ENCODE data around the gene MB. TPM values are rescaled to one million over a fixed set of nuclear protein-coding genes. Genes with fewer than 3 reads are reported as not detected.

MB gene
- polyA plus RNA-seq, 3 donors: not detected

DNA sequence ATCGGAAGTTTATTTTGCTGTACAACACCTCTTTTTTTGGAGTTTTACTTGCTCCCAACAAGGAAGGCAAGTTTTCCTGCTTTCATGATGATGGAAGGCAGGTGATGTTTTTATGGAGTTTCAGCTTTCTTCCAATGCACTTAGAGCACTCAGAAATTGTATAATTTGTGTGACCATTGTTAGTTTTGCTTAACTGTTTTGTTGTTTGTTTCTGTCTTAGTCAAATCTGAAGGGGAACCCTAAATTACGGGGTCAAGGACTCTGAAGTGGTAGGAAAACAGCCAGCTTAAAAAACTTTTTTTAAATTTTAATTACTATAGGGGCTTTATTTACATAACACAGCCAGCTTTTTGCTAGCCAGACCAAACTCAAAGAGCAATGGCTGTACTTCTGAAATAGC lies 45.8 kb upstream of the MB start:
- Histone ChIP-seq H3K27ac (ENCODE audit: low read depth in 1 of 2, low read length in 2 of 2) (peak overlapping the region in 1 of 2 donors; percentile 88), H3K4me1 (ENCODE audit: control insufficient read depth in 1 of 2, insufficient read depth in 2 of 2, low read length in 2 of 2) (peaks cover 32 to 42% of the 10 kb centered on the region in 2 donors), H3K9me3 (replicated peaks in 1 of 2; ENCODE audit: control insufficient read depth in 1 of 2, insufficient read depth in 1 of 2, low read length in 2 of 2) (peaks cover 5 to 8% of the 10 kb centered on the region in 2 donors), H3K36me3 (replicated peaks in 1 of 2; ENCODE audit: control insufficient read depth in 1 of 2, insufficient read depth in 2 of 2, low read length in 2 of 2) (peaks cover 26 to 57% of the 10 kb centered on the region in 2 donors), H3K27me3 (ENCODE audit: control insufficient read depth in 2 of 2, insufficient read depth in 2 of 2, low read length in 2 of 2) (no peaks in the 10 kb centered on the region), H3K4me3 (replicated peaks in 1 of 3; ENCODE audit: low read depth in 2 of 3, low read length in 3 of 3) (peak overlapping the region in 1 of 3 experiments; percentile 59), H4K20me1 (ENCODE audit: insufficient read depth, low read length) (no peaks in the 10 kb centered on the region), H2AFZ (ENCODE audit: insufficient read depth, low read depth, low read length, poor library complexity, severe bottlenecking) (no peak overlapping the region), H3K79me2 (ENCODE audit: insufficient read depth, low read length) (peaks cover 34% of the 10 kb centered on the region), H3K9ac (ENCODE audit: insufficient read depth, low read length, poor library complexity, severe bottlenecking) (no peak overlapping the region), H3K4me2 (replicated peaks; ENCODE audit: extremely low read depth, low read length, poor library complexity, severe bottlenecking) (peak overlapping the region; percentile 63)
- H3K4me1 Mint-ChIP-seq: peaks cover 48% of the 10 kb centered on the region
- TF ChIP-seq, protein P1, sequence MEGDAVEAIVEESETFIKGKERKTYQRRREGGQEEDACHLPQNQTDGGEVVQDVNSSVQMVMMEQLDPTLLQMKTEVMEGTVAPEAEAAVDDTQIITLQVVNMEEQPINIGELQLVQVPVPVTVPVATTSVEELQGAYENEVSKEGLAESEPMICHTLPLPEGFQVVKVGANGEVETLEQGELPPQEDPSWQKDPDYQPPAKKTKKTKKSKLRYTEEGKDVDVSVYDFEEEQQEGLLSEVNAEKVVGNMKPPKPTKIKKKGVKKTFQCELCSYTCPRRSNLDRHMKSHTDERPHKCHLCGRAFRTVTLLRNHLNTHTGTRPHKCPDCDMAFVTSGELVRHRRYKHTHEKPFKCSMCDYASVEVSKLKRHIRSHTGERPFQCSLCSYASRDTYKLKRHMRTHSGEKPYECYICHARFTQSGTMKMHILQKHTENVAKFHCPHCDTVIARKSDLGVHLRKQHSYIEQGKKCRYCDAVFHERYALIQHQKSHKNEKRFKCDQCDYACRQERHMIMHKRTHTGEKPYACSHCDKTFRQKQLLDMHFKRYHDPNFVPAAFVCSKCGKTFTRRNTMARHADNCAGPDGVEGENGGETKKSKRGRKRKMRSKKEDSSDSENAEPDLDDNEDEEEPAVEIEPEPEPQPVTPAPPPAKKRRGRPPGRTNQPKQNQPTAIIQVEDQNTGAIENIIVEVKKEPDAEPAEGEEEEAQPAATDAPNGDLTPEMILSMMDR (IDR thresholded peaks at IDR 0.05): no peak
- peak overlapping the region in 6 of 7 donors; percentile 80 to 95 (median 89) for H3K27ac Mint-ChIP-seq
- H3K4me3 Mint-ChIP-seq: peak overlapping the region in 1 of 2 donors; percentile 78
- peaks cover 6 to 18% (median 10%) of the 10 kb centered on the region in 7 donors for H3K9me3 Mint-ChIP-seq
- peaks cover 49 to 55% of the 10 kb centered on the region in 2 donors for H3K36me3 Mint-ChIP-seq
- peaks cover 0 to 2% (median 0%) of the 10 kb centered on the region in 3 donors for H3K27me3 Mint-ChIP-seq (ENCODE audit: low read depth in 3 of 3)
- intact Hi-C loops (cut with micrococcal nuclease): no loop called here
- WGBS (ENCODE audit: insufficient coverage): no CpG with 5 or more reads among the region's 2 CpGs
- DNase-seq: no peak

DNA sequence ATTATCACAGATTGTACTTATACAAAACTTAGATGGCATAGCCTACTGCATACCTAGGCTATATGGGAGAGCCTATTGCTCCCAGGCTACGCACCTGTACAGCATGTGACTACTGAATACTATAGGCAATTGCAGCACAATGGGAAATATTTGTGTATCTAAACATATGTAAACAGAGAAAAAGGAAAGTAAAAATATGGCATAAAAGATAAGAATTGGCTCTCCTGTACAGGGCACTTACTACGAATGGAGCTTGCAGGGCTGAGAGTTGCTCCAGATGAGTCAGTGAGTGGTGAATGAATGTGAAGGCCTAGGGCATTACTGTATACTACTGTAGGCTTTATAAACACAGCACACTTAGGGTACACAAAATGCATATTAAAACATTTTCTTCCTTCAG lies 44.3 kb upstream of the MB start:
- Mint-ChIP-seq H3K4me3 (no peak overlapping the region), H3K9me3 (peaks cover 5 to 12% (median 7%) of the 10 kb centered on the region in 7 donors), H3K27ac (peak overlapping the region in 4 of 7 donors; percentile 42 to 88 (median 74)), H3K4me1 (peaks cover 53% of the 10 kb centered on the region), H3K27me3 (ENCODE audit: low read depth in 3 of 3) (peaks cover 0 to 2% (median 0%) of the 10 kb centered on the region in 3 donors), H3K36me3 (peaks cover 56% of the 10 kb centered on the region in 2 donors)
- H3K4me2 ChIP-seq (replicated peaks; ENCODE audit: extremely low read depth, low read length, poor library complexity, severe bottlenecking): no peak overlapping the region
- no peaks in the 10 kb centered on the region for H3K27me3 ChIP-seq (ENCODE audit: control insufficient read depth in 2 of 2, insufficient read depth in 2 of 2, low read length in 2 of 2)
- H3K4me3 ChIP-seq (replicated peaks in 1 of 3; ENCODE audit: low read depth in 2 of 3, low read length in 3 of 3): no peak overlapping the region
- peaks cover 35 to 57% of the 10 kb centered on the region in 2 donors for H3K36me3 ChIP-seq (replicated peaks in 1 of 2; ENCODE audit: control insufficient read depth in 1 of 2, insufficient read depth in 2 of 2, low read length in 2 of 2)
- DNase-seq: no peak
- peak overlapping the region; percentile 22 for H3K9ac ChIP-seq (ENCODE audit: insufficient read depth, low read length, poor library complexity, severe bottlenecking)
- peaks cover 37% of the 10 kb centered on the region for H3K79me2 ChIP-seq (ENCODE audit: insufficient read depth, low read length)
- peak overlapping the region in 1 of 2 donors; percentile 88 for H3K27ac ChIP-seq (ENCODE audit: low read depth in 1 of 2, low read length in 2 of 2)
- no CpG with 5 or more reads among the region's 2 CpGs for WGBS (ENCODE audit: insufficient coverage)
- peaks cover 9% of the 10 kb centered on the region for H4K20me1 ChIP-seq (ENCODE audit: insufficient read depth, low read length)
- H3K9me3 ChIP-seq (replicated peaks in 1 of 2; ENCODE audit: control insufficient read depth in 1 of 2, insufficient read depth in 1 of 2, low read length in 2 of 2): peaks cover 5 to 8% of the 10 kb centered on the region in 2 donors
- intact Hi-C loops (cut with micrococcal nuclease): no loop called here
- TF ChIP-seq, protein P1 (IDR thresholded peaks at IDR 0.05): no peak
- H3K4me1 ChIP-seq (ENCODE audit: control insufficient read depth in 1 of 2, insufficient read depth in 2 of 2, low read length in 2 of 2): peaks cover 32 to 42% of the 10 kb centered on the region in 2 donors
- H2AFZ ChIP-seq (ENCODE audit: insufficient read depth, low read depth, low read length, poor library complexity, severe bottlenecking): no peak overlapping the region
